ENCODE results near the gene CACNG3. TPM values are rescaled to one million over a fixed set of nuclear protein-coding genes. Genes with fewer than 3 reads are reported as not detected.

Gene CACNG3
- total and polyA plus RNA-seq, 2 of the 4 experiments (the other 2 are of a cell fraction) = not detected

GRCh38 chr16:24258791-24259190, 2.7 kb downstream of the CACNG3 start:
- no peak for ATAC-seq (ENCODE audit: low read depth)
- Histone ChIP-seq H3K79me1 (ENCODE audit: low read depth in 1 of 2, low read length in 2 of 2) (no peaks in the 10 kb centered on the region), H2BK15ac (ENCODE audit: low read depth, low read length) (no peak overlapping the region), H2AK5ac (ENCODE audit: low read depth, low read length) (no peak overlapping the region), H3K9ac (ENCODE audit: low read depth, low read length) (no peak overlapping the region), H3K4me2 (ENCODE audit: low read depth, low read length) (no peak overlapping the region), H3K56ac (ENCODE audit: extremely low read depth, insufficient read depth, low read length) (no peak overlapping the region), H3K36me3 (ENCODE audit: control insufficient read depth, insufficient read depth, low read length) (no peaks in the 10 kb centered on the region), H3K4me1 (ENCODE audit: control insufficient read depth, insufficient read depth, low read length) (no peaks in the 10 kb centered on the region), H2BK120ac (ENCODE audit: low read depth, low read length) (no peak overlapping the region), H3K27ac (ENCODE audit: insufficient read depth, low read length) (no peak overlapping the region), H2AK9ac (replicated peaks; ENCODE audit: low read depth, low read length, poor library complexity) (no peak overlapping the region), H4K5ac (ENCODE audit: low read depth, low read length) (no peak overlapping the region), H3K4ac (ENCODE audit: low read depth, low read length) (no peak overlapping the region), H3K9me1 (ENCODE audit: insufficient read depth, low read length) (no peaks in the 10 kb centered on the region), H3K4me3 (ENCODE audit: insufficient read depth, low read depth, low read length) (no peak overlapping the region), H3K23ac (ENCODE audit: low read depth, low read length) (no peak overlapping the region), H3K27me3 (ENCODE audit: control insufficient read depth, insufficient read depth, low read length) (no peaks in the 10 kb centered on the region), H3K14ac (replicated peaks; ENCODE audit: low read depth, low read length) (no peak overlapping the region), H3K18ac (ENCODE audit: low read depth, low read length) (no peak overlapping the region), H2BK20ac (ENCODE audit: low read depth, low read length) (no peak overlapping the region), H2AFZ (replicated peaks; ENCODE audit: low read length, poor library complexity) (no peak overlapping the region), H4K20me1 (ENCODE audit: insufficient read depth, low read length) (no peaks in the 10 kb centered on the region), H2BK5ac (ENCODE audit: low read depth, low read length, poor library complexity, severe bottlenecking) (no peak overlapping the region), H4K8ac (ENCODE audit: low read depth in 2 of 2, low read length in 2 of 2) (no peak overlapping the region), H4K91ac (ENCODE audit: insufficient read depth, low read depth, low read length) (no peak overlapping the region), H3K9me3 (ENCODE audit: control insufficient read depth, insufficient read depth, low read length) (no peaks in the 10 kb centered on the region)
- no peak for DNase-seq
- dilution Hi-C loops (cut with HindIII; ENCODE audit: low sequenced_read_pairs, unreplicated experiment) = no loop called here
- CTCF ChIA-PET = interaction anchor here (0.6 kb wide), 1 partner anchor 15 kb away, joined by 6 read pairs; no protein-coding TSS in a partner anchor
- POLR2A ChIA-PET (ENCODE audit: unreplicated experiment) = no interaction called here
- in situ Hi-C loops (cut with MboI; ENCODE audit: low sequenced_read_pairs) = no loop called here
- WGBS, 2 experiments (ENCODE audit: extremely low coverage in 2 of 2, insufficient read length in 1 of 2) = no CpG with 5 or more reads among the region's 1 CpG
- TF ChIP-seq SMC3 (IDR thresholded peaks at IDR 0.05; ENCODE audit: low read depth, low read length) (no peak), MXI1 (IDR thresholded peaks at IDR 0.05; ENCODE audit: borderline replicate concordance, low read depth, low read length) (no peak), RFX5 (IDR thresholded peaks at IDR 0.05; ENCODE audit: low read depth, low read length) (no peak), RAD21 (IDR thresholded peaks at IDR 0.05; ENCODE audit: low read length) (no peak), RCOR1 (IDR thresholded peaks at IDR 0.05; ENCODE audit: insufficient replicate concordance, low read length) (no peak)
- TF ChIP-seq, protein P1, sequence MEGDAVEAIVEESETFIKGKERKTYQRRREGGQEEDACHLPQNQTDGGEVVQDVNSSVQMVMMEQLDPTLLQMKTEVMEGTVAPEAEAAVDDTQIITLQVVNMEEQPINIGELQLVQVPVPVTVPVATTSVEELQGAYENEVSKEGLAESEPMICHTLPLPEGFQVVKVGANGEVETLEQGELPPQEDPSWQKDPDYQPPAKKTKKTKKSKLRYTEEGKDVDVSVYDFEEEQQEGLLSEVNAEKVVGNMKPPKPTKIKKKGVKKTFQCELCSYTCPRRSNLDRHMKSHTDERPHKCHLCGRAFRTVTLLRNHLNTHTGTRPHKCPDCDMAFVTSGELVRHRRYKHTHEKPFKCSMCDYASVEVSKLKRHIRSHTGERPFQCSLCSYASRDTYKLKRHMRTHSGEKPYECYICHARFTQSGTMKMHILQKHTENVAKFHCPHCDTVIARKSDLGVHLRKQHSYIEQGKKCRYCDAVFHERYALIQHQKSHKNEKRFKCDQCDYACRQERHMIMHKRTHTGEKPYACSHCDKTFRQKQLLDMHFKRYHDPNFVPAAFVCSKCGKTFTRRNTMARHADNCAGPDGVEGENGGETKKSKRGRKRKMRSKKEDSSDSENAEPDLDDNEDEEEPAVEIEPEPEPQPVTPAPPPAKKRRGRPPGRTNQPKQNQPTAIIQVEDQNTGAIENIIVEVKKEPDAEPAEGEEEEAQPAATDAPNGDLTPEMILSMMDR (conservative IDR thresholded peaks at IDR 0.05; ENCODE audit: low read depth, low read length) = no peak
- intact Hi-C loops (cut with micrococcal nuclease) = no loop called here
- no TSS peak for BruUV-seq (replicated peaks)
